HFFc6 (cell line): ENCODE measurements around the gene PIGC. TPM values are rescaled to one million over a fixed set of nuclear protein-coding genes. Genes with fewer than 3 reads are reported as not detected.
A peak's percentile ranks its signal among the peaks of the same experiment; 100 is the strongest.

ENCODE experiments used
- DNase-seq: peaks from one replicate; pipeline ENCODE4 v3.0.0-alpha.2; 2018
- H3K27ac Mint-ChIP-seq: 2 replicates; pipeline ENCODE4 v1.8.0; 2020; ENCODE audit warnings: mild to moderate bottlenecking, mixed read lengths
- H3K27me3 Mint-ChIP-seq: 2 replicates; pipeline ENCODE4 v1.8.0; 2021; ENCODE audit warnings: mild to moderate bottlenecking, moderate library complexity, mixed read lengths; ENCODE audit not compliant: insufficient read depth
- H3K36me3 Mint-ChIP-seq: 2 replicates; pipeline ENCODE4 v1.8.0; 2021; ENCODE audit warnings: low read depth, mixed read lengths
- H3K4me1 Mint-ChIP-seq: 2 replicates; pipeline ENCODE4 v1.8.0; 2020; ENCODE audit warnings: low read depth, mixed read lengths
- H3K4me3 Mint-ChIP-seq: 2 replicates; pipeline ENCODE4 v1.8.0; 2020; ENCODE audit warnings: mild to moderate bottlenecking, moderate library complexity, mixed read lengths
- H3K9me3 Mint-ChIP-seq: 2 replicates; pipeline ENCODE4 v1.8.0; 2020; ENCODE audit warnings: mild to moderate bottlenecking, mixed read lengths
- CTCF ChIP-seq: fragments of 200-600 bp; sonication (generic); IDR thresholded peaks from 2 replicates; pipeline ENCODE4 v1.5.0; 2021; ENCODE audit warnings: antibody characterized with exemption, mild to moderate bottlenecking
- total RNA-seq, 6 experiments: library from RNA; stranded (reverse); fragmentation: NEBNext Ultra II Directional; extraction: Animal tissue kit (Norgen Biotek cat#: 25700); gene quantifications; 2 replicates in 1 of 6; 3 replicates in 5 of 6; pipeline ENCODE4 v1.2.3, GENCODE V29; 2021

Gene PIGC
- total RNA-seq, 6 experiments from 2014 or later, result 14.2 to 17.1 (median 15.3) TPM

- Mint-ChIP-seq H3K36me3 (no peaks in the 10 kb centered on the region), H3K9me3 (no peaks in the 10 kb centered on the region), H3K4me1 (peaks cover 47% of the 10 kb centered on the region), H3K27ac (no peak overlapping the region), H3K4me3 (no peak overlapping the region), H3K27me3 (no peaks in the 10 kb centered on the region; the same call in 1 of the 2 replicates)
- no peak for TF ChIP-seq CTCF
- DNase-seq, result peak; percentile 75
Measured at GRCh38 chr1:172414331-172414730, 29.5 kb downstream of the PIGC start.

- Mint-ChIP-seq H3K9me3 (no peaks in the 10 kb centered on the region), H3K4me3 (no peak overlapping the region), H3K27me3 (no peaks in the 10 kb centered on the region; the same call in 1 of the 2 replicates), H3K36me3 (no peaks in the 10 kb centered on the region), H3K4me1 (peaks cover 56% of the 10 kb centered on the region), H3K27ac (no peak overlapping the region)
- DNase-seq, result no peak
- TF ChIP-seq CTCF, result no peak
Measured at GRCh38 chr1:172411791-172412338, 32.0 kb downstream of the PIGC start.

GRCh38 chr1:172410027-172410426 is 33.8 kb downstream of the PIGC start:
- Mint-ChIP-seq H3K27ac (no peak overlapping the region), H3K9me3 (no peaks in the 10 kb centered on the region), H3K36me3 (no peaks in the 10 kb centered on the region), H3K27me3 (no peaks in the 10 kb centered on the region; the same call in 1 of the 2 replicates), H3K4me1 (peaks cover 72% of the 10 kb centered on the region), H3K4me3 (no peak overlapping the region)
- no peak for DNase-seq
- TF ChIP-seq CTCF, result no peak

- no peak for TF ChIP-seq CTCF
- H3K27ac Mint-ChIP-seq, result peak overlapping the region; percentile 51
- H3K4me3 Mint-ChIP-seq, result no peak overlapping the region
- no peaks in the 10 kb centered on the region; the same call in 1 of the 2 replicates for H3K27me3 Mint-ChIP-seq
- DNase-seq, result peak; percentile 64
- H3K4me1 Mint-ChIP-seq, result peaks cover 73% of the 10 kb centered on the region
- H3K9me3 Mint-ChIP-seq, result no peaks in the 10 kb centered on the region
- H3K36me3 Mint-ChIP-seq, result no peaks in the 10 kb centered on the region
Measured at GRCh38 chr1:172408958-172409357, 34.9 kb downstream of the PIGC start.

GRCh38 chr1:172406968-172407367 is 36.9 kb downstream of the PIGC start:
- H3K27ac Mint-ChIP-seq, result no peak overlapping the region
- no peak overlapping the region for H3K4me3 Mint-ChIP-seq
- H3K36me3 Mint-ChIP-seq, result no peaks in the 10 kb centered on the region
- H3K9me3 Mint-ChIP-seq, result no peaks in the 10 kb centered on the region
- no peak for TF ChIP-seq CTCF
- peaks cover 65% of the 10 kb centered on the region for H3K4me1 Mint-ChIP-seq
- no peaks in the 10 kb centered on the region for H3K27me3 Mint-ChIP-seq
- DNase-seq, result no peak

GRCh38 chr1:172405912-172406311 is 38.0 kb downstream of the PIGC start:
- Mint-ChIP-seq H3K27me3 (no peaks in the 10 kb centered on the region), H3K9me3 (no peaks in the 10 kb centered on the region), H3K4me3 (no peak overlapping the region), H3K4me1 (peaks cover 63% of the 10 kb centered on the region), H3K36me3 (no peaks in the 10 kb centered on the region), H3K27ac (no peak overlapping the region)
- peak; percentile 42 for DNase-seq
- no peak for TF ChIP-seq CTCF
